HG03442 (cell line): ENCODE measurements around the gene GPT2.

Source experiments
- ATAC-seq: cut with Tn5 transposase; IDR thresholded peaks from one replicate; pipeline ENCODE4 v1.9.1; 2021; ENCODE audit warnings: mild to moderate bottlenecking, moderate library complexity; ENCODE audit not compliant: unreplicated experiment

The GPT2 gene

GRCh38 chr16:46895399-46896313 lies 11.5 kb downstream of the GPT2 start:
- ATAC-seq = no peak

GRCh38 chr16:46896314-46896968 lies 12.3 kb downstream of the GPT2 start:
- ATAC-seq = no peak

- ATAC-seq = no peak
These were observed 13.3 kb downstream of the GPT2 start for GRCh38 chr16:46897471-46897870.

- ATAC-seq = no peak
These were observed 13.8 kb downstream of the GPT2 start for GRCh38 chr16:46898006-46898405.

- ATAC-seq = no peak
These were observed 15.4 kb downstream of the GPT2 start for GRCh38 chr16:46899443-46900143.

- ATAC-seq = no peak
These were observed 16.5 kb downstream of the GPT2 start for GRCh38 chr16:46900455-46901235.

GRCh38 chr16:46901709-46902108 lies 17.5 kb downstream of the GPT2 start:
- ATAC-seq = no peak

- no peak for ATAC-seq
These were observed 19.2 kb downstream of the GPT2 start for GRCh38 chr16:46903255-46903905.

GRCh38 chr16:46904471-46904870 lies 20.3 kb downstream of the GPT2 start:
- ATAC-seq = no peak

- ATAC-seq = no peak
These were observed 22.3 kb downstream of the GPT2 start for GRCh38 chr16:46906360-46907060.

- ATAC-seq = no peak
These were observed 23.1 kb downstream of the GPT2 start for GRCh38 chr16:46907061-46907774.

GRCh38 chr16:46908540-46909372 lies 24.6 kb downstream of the GPT2 start:
- ATAC-seq = no peak

- ATAC-seq = peak; percentile 62
These were observed 26.9 kb downstream of the GPT2 start for GRCh38 chr16:46911038-46911437.

GRCh38 chr16:46911650-46912049 lies 27.5 kb downstream of the GPT2 start:
- no peak for ATAC-seq

GRCh38 chr16:46914556-46915201 lies 30.5 kb downstream of the GPT2 start:
- ATAC-seq = no peak

GRCh38 chr16:46915483-46916025 lies 31.4 kb downstream of the GPT2 start:
- no peak for ATAC-seq

- ATAC-seq = no peak
These were observed 32.8 kb downstream of the GPT2 start for GRCh38 chr16:46916980-46917379.
